Cardiac fibroblast (primary cell): Measurements from ENCODE around the gene MDH1B.
A peak's percentile ranks its signal among the peaks of the same experiment; 100 is the strongest.

Experiments used
- DNase-seq, 2 donors: peaks; one replicate each; pipeline versions ENCODE4 v3.0.0 to v3.0.0-alpha.2; 2010; ENCODE audit warnings: low read depth in 2 of 2
- H3K4me3 ChIP-seq, 2 donors: replicated peaks in 1 of 2; 1 replicate in 1 of 2; 2 replicates in 1 of 2; pipeline ENCODE4 v1.5.1; 2011; ENCODE audit warnings: low read depth in 2 of 2, low read length in 2 of 2, mild to moderate bottlenecking in 2 of 2, moderate library complexity in 1 of 2
- CTCF ChIP-seq: IDR thresholded peaks from one replicate; pipeline ENCODE4 v1.5.1; 2011; ENCODE audit warnings: low read depth, mild to moderate bottlenecking, low read length, inconsistent platforms

Gene MDH1B

GRCh38 chr2:206733341-206733740 is 31.8 kb downstream of the MDH1B start:
- TF ChIP-seq CTCF, result no peak
- DNase-seq, result no peak
- H3K4me3 ChIP-seq, result no peak overlapping the region

DNA sequence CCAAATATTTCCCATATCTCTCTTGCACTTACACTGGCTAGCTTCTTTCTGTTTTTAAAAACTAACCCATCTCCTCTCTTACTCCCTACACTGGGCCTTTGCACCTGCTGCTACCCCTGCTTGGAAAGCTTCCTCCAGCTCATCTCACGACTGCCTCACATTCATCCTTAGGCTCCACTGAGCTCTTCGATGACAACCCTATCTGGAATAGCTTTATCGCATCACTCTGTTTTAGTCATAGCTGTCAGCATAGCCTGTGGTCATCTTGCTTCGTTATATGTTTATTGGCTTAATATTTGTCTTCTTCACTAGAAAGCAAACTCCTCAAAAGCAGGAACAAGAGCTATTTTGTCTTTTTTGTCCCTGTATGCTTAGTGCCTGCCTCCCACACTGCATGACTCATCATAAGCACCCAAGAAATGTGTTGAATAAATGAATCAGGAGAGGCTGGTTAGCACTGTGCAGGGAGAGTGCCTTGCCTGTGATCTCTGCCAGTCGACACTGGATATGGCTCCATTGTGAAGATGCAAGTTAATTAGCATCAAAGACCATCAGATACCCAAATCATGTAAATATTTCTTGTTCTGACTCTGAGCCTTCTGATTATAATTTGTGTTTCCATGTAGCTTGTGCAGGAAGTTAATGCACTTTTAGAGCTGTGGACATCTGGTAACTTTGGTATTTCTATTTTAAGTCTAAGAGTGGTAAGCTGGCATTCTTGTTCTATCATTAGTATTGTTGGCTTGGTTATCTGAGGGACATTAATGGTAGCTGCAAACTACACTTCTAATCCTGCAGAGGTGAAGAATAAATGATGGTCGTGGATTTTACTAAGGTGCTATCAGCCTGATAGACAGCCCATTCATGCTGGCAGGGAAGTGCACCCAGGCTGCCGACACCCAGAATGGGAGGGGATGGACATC is 36.6 kb downstream of the MDH1B start:
- no peak overlapping the region for H3K4me3 ChIP-seq
- peak; percentile 5 to 42 for DNase-seq
- no peak for TF ChIP-seq CTCF

GRCh38 chr2:206727287-206727686 is 37.8 kb downstream of the MDH1B start:
- H3K4me3 ChIP-seq, result no peak overlapping the region
- no peak for TF ChIP-seq CTCF
- DNase-seq, result no peak

GRCh38 chr2:206723288-206723687 is 41.8 kb downstream of the MDH1B start:
- no peak for DNase-seq
- no peak for TF ChIP-seq CTCF
- H3K4me3 ChIP-seq, result no peak overlapping the region

- H3K4me3 ChIP-seq, result no peak overlapping the region
- no peak for DNase-seq
- TF ChIP-seq CTCF, result no peak
Measured at GRCh38 chr2:206721256-206721920, 43.7 kb downstream of the MDH1B start.

DNA sequence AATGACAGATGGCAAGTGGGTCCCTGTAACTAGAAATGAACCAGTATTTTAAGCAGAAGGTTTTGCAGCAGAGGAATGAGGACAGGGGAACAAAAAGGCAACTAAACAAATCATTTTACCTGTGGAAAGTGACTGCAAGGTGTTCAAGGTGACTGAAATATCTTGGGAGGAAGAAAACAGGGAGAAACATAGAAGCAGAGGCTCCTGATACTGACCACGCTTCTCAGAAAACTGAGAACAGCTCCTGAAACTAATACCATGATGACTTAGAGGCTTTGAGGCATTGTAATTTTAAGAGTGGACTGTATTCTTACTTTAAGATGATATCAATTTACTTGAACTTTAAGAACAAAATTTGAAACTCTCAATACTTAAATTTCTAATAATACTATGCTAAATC is 46.8 kb downstream of the MDH1B start, which contains the start of gene DYTN:
Gene DYTN (minus strand): TSS at position 101 of the 400 bp plus-strand sequence. CDS start 117 bp downstream, outside the sequence.
- DNase-seq, result no peak
- no peak for TF ChIP-seq CTCF
- no peak within 1 kb of the TSS for H3K4me3 ChIP-seq
